Measurements from ENCODE around the gene PAF1.

The PAF1 gene

DNA sequence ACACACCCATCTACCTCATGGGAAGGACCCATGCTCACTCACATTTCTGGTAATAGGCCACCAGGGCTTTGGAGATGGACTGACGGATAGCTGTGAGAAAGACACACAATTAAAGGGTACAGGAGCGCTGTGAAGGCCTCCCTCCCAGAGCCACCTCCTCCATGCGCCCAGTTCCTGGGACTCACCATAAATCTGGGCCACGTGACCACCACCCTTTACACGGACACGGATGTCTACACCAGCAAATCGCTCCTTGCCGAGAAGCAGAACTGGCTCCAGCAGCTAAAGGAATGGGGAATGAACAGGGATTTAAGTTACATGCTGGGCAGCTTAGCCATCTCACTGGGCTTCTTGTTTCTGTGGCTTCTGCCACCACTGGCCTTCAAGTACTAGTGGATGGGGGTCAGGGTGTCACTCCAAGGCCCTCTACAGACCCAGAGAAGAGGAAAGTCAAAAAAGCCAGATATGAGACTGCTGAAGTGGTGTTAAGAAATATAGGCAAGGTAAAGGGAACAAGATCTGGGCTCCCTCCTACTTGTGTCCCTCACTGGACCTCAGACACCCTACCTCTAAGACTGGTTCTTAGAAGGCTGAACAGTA is 42.7 kb upstream of the PAF1 start:
- POLR2A ChIA-PET: interaction anchor here (0.8 to 1.1 kb wide), 2 partner anchors 11 to 30 kb away, joined by 3 to 6 read pairs; partner anchors contain the start of gene SUPT5H
- TF ChIP-seq, protein P1, sequence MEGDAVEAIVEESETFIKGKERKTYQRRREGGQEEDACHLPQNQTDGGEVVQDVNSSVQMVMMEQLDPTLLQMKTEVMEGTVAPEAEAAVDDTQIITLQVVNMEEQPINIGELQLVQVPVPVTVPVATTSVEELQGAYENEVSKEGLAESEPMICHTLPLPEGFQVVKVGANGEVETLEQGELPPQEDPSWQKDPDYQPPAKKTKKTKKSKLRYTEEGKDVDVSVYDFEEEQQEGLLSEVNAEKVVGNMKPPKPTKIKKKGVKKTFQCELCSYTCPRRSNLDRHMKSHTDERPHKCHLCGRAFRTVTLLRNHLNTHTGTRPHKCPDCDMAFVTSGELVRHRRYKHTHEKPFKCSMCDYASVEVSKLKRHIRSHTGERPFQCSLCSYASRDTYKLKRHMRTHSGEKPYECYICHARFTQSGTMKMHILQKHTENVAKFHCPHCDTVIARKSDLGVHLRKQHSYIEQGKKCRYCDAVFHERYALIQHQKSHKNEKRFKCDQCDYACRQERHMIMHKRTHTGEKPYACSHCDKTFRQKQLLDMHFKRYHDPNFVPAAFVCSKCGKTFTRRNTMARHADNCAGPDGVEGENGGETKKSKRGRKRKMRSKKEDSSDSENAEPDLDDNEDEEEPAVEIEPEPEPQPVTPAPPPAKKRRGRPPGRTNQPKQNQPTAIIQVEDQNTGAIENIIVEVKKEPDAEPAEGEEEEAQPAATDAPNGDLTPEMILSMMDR (IDR thresholded peaks at IDR 0.05; ENCODE audit: insufficient read depth, low read length, missing control alignments): no peak
- no peak overlapping the region; the same call in 1 of the 2 replicates for H3K4me3 ChIP-seq (ENCODE audit: low read depth, low read length)
- no peak for DNase-seq (ENCODE audit: low read depth, low spot score)
- CTCF ChIA-PET: interaction anchor here (1.0 to 1.9 kb wide), 5 partner anchors 17 to 100 kb away, joined by 4 to 6 read pairs (median 4); partner anchors contain the start of gene EID2B

DNA sequence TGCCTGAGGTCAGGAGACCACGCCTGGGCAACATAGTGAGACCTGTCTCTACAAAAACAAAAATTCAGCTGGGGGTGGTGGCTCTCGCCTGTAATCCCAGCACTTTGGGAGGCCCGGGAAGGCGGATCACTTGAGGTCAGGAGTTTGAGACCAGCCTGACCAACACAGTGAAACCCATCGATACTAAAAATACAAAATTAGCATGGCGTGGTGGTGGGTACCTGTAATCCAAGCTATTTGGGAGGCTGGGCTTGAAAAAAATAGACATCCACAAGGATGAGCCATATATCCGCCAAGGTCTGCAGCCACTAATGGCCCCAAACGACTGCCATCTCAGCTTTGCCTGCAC is 41.7 kb upstream of the PAF1 start:
- POLR2A ChIA-PET: interaction anchor here (0.6 to 1.1 kb wide), 5 partner anchors 12 to 92 kb away, joined by 3 to 6 read pairs (median 3); partner anchors contain the start of gene SUPT5H
- TF ChIP-seq, protein P1 (IDR thresholded peaks at IDR 0.05; ENCODE audit: insufficient read depth, low read length, missing control alignments): no peak
- DNase-seq (ENCODE audit: low read depth, low spot score): no peak
- CTCF ChIA-PET: interaction anchor here (1.0 to 2.4 kb wide), 4 partner anchors 14 to 100 kb away, joined by 3 to 10 read pairs (median 5); partner anchors contain the start of gene EID2B
- no peak overlapping the region for H3K4me3 ChIP-seq (ENCODE audit: low read depth, low read length)

DNA sequence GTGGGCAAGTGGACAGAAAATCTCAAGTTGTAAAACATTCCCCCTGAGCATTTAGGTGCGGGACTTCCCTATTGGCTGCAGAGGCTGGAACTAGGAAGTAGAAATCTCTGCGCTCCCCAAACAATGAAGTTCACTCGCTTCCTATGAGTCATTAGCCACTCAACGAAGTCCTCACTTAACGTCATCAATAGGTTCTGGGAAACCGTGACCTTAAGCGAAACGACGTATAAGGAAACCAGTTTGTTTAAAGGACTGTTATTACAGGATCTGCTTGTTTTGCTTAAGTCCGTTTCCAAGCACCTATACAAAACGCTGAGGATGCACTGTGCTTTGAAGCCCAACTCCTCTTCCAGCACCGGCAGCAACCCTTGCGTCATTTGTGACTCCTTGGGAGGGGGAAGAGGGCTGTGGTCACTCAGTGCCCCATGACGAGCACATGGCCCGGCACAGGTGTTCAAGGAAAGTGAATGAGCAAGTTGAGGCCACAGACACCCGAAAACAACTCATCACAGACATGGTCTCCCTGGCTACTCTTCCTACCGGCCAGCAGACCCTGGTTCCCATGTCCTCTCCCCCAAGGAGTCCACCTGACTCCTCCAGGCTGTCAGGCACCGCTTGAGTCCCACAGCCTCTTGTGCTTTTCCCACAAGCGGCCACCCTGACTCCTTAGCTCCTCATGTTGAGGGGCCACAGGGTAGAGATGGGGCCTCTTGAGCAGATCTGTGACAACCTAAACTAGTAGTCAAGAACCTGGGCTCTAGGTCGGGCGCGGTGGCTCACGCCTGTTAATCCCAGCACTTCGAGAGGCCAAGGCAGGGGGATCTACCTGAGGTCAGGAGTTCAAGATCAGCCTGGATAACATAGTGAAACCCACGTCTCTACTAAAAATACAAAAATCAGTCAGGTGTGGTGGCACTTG is 40.0 kb upstream of the PAF1 start:
- TF ChIP-seq, protein P1 (IDR thresholded peaks at IDR 0.05; ENCODE audit: insufficient read depth, low read length, missing control alignments): no peak
- DNase-seq (ENCODE audit: low read depth, low spot score): no peak
- POLR2A ChIA-PET: interaction anchor here (0.7 kb wide), 1 partner anchor 94 kb away, joined by 3 read pairs; no protein-coding TSS in a partner anchor

DNA sequence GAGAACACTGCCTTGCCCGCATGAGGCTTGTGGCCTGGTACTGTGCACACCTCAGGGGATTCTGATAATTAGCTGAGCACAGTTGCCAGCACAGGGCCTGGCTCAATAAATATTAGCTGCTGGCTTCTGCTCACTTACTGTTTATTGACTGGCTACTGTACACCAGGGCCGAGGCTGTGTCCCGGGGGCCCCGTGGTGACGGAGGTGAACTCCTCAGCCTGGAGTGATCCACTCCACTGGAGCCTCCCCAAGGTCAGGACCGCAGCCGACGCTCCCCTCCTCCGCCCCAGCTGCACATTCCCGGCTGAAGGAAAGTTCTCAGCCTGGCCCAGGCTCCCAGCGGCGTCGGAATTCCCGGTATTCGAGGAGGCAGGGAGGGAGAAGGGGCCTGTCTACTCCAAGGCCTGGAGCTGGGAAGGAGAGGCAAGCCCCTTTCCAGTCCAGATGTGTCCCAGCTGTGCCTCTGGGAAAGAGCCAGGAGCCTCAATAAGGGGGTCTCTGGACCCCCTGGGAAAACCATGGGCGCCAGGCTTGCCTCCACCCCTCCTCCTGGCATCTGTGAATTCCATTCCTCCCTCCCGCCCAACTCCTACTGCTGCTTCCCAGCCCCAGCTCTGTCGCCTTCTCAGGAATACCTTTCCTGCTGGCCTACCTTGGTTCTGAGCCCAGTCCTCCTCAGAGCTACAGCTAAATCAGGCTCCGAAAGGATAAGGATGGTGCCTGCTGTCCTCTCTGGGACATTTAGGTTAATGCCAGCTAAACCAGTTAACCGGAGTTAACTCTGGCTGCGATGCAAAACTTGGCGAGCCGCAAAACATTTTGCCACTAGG is 37.6 kb upstream of the PAF1 start:
- ChIA-PET POLR2A (interaction anchor here (0.6 to 3.4 kb wide), 8 partner anchors 8 to 52 kb away, joined by 3 to 16 read pairs (median 4); partner anchors contain the start of genes PLEKHG2, SUPT5H, TIMM50 and ZFP36), CTCF (interaction anchor here (1.1 to 3.9 kb wide), 7 partner anchors 10 to 104 kb away, joined by 3 to 26 read pairs (median 6); partner anchors contain the start of genes EID2B and PLEKHG2)
- no peak for DNase-seq (ENCODE audit: low read depth, low spot score)
- H3K4me3 ChIP-seq (ENCODE audit: low read depth, low read length): peak overlapping the region; percentile 2; the same call in 1 of the 2 replicates
- TF ChIP-seq, protein P1 (IDR thresholded peaks at IDR 0.05; ENCODE audit: insufficient read depth, low read length, missing control alignments): no peak

More for the DNA sequence above, 40.0 kb upstream of the PAF1 start:
- H3K4me3 ChIP-seq (ENCODE audit: low read depth, low read length): no peak overlapping the region
- CTCF ChIA-PET: interaction anchor here (2.4 kb wide), 1 partner anchor 33 kb away, joined by 10 read pairs; no protein-coding TSS in a partner anchor

DNA sequence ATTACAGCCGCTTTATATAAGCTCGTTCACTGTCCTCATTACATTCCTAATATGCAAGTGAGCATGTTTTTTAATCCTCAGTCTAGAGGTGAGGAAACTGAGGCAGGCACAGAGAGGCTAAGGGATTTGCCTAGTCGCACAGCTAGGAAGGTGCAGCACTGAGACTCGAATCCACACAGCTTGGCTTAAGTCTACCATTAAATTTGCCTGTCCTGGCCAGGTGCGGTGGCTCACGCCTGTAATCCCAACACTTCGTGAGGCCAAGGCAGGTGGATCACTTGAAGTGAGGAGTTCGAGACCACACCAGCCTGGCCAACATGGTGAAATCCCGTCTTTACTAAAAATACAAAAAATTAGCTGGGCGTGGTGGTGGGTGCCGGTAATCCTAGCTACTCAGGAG is 36.8 kb upstream of the PAF1 start:
- POLR2A ChIA-PET: interaction anchor here (0.6 to 3.4 kb wide), 7 partner anchors 8 to 26 kb away, joined by 3 to 19 read pairs (median 6); partner anchors contain the start of genes PLEKHG2, RPS16, SUPT5H and ZFP36
- TF ChIP-seq, protein P1 (IDR thresholded peaks at IDR 0.05; ENCODE audit: insufficient read depth, low read length, missing control alignments): no peak
- no peak overlapping the region for H3K4me3 ChIP-seq (ENCODE audit: low read depth, low read length)
- CTCF ChIA-PET: interaction anchor here (1.0 to 3.9 kb wide), 9 partner anchors 8 to 105 kb away, joined by 3 to 26 read pairs (median 5); partner anchors contain the start of genes EID2B, PLEKHG2 and RPS16
- DNase-seq (ENCODE audit: low read depth, low spot score): no peak

Data from AG04449 (cell line).